Stomach (tissue), 4 donors: ENCODE data around the gene DKK1.

Experiments
- POLR2A ChIP-seq, 4 donors: fragments of 450-650 bp; IDR thresholded peaks; one replicate each; pipeline ENCODE4 v1.6.1; 2016; ENCODE audit warnings: antibody characterized with exemption in 4 of 4, control low read depth in 2 of 4, mild to moderate bottlenecking in 1 of 4, moderate library complexity in 1 of 4
- POLR2AphosphoS5 ChIP-seq, 3 donors: sonication (generic); formaldehyde crosslinking; IDR thresholded peaks; one replicate each; pipeline ENCODE4 v1.6.1; 2016; ENCODE audit warnings: antibody characterized with exemption in 3 of 3
- TF ChIP-seq, protein P1 (sequence below), 7 experiments: fragments of 450-650 bp in 4 of 7; fragments of 200-600 bp in 3 of 7; sonication (generic) in 3 of 7; IDR thresholded peaks; one replicate each; pipeline ENCODE4 v1.5.1; 2016 to 2019; ENCODE audit warnings: antibody characterized with exemption in 7 of 7, control low read depth in 2 of 7, mild to moderate bottlenecking in 1 of 7

GRCh38 chr10:52319926-52320325 is 5.8 kb downstream of the DKK1 start:
- TF ChIP-seq, protein P1, sequence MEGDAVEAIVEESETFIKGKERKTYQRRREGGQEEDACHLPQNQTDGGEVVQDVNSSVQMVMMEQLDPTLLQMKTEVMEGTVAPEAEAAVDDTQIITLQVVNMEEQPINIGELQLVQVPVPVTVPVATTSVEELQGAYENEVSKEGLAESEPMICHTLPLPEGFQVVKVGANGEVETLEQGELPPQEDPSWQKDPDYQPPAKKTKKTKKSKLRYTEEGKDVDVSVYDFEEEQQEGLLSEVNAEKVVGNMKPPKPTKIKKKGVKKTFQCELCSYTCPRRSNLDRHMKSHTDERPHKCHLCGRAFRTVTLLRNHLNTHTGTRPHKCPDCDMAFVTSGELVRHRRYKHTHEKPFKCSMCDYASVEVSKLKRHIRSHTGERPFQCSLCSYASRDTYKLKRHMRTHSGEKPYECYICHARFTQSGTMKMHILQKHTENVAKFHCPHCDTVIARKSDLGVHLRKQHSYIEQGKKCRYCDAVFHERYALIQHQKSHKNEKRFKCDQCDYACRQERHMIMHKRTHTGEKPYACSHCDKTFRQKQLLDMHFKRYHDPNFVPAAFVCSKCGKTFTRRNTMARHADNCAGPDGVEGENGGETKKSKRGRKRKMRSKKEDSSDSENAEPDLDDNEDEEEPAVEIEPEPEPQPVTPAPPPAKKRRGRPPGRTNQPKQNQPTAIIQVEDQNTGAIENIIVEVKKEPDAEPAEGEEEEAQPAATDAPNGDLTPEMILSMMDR (IDR thresholded peaks at IDR 0.05): no peak
- no peak for TF ChIP-seq POLR2AphosphoS5 (IDR thresholded peaks at IDR 0.05)
- no peak for TF ChIP-seq POLR2A (IDR thresholded peaks at IDR 0.05)
